Central memory CD8-positive, alpha-beta T cell (primary cell): ENCODE data around the gene LCA5L.

Experiments
- ATAC-seq: fragments of 150-1000 bp; cut with Tn5 transposase; replicated peaks from 2 replicates; pipeline ENCODE4 v1.10.0; 2022; ENCODE audit warnings: mild to moderate bottlenecking, moderate FRiP score, moderate number of reproducible peaks; ENCODE audit not compliant: poor library complexity, severe bottlenecking; ENCODE audit errors: extremely low read depth
- DNase-seq, 2 donors: peaks; one replicate each; pipeline ENCODE4 v3.0.0; 2021; ENCODE audit warnings: low spot score in 2 of 2
- H3K27ac Mint-ChIP-seq: one replicate; pipeline ENCODE4 v1.8.0; 2022; ENCODE audit warnings: low read depth, mild to moderate bottlenecking, moderate library complexity, mixed read lengths
- H3K27me3 Mint-ChIP-seq: one replicate; pipeline ENCODE4 v1.8.0; 2022; ENCODE audit warnings: mixed read lengths
- H3K36me3 Mint-ChIP-seq: one replicate; pipeline ENCODE4 v1.8.0; 2022; ENCODE audit warnings: mild to moderate bottlenecking, moderate library complexity, mixed read lengths; ENCODE audit not compliant: insufficient read depth
- H3K4me1 Mint-ChIP-seq: one replicate; pipeline ENCODE4 v1.8.0; 2022; ENCODE audit warnings: mixed read lengths
- H3K4me3 Mint-ChIP-seq: one replicate; pipeline ENCODE4 v1.8.0; 2022; ENCODE audit warnings: mild to moderate bottlenecking, moderate library complexity, mixed read lengths
- H3K9me3 Mint-ChIP-seq: one replicate; pipeline ENCODE4 v1.8.0; 2022; ENCODE audit warnings: mixed read lengths

Gene LCA5L

DNA sequence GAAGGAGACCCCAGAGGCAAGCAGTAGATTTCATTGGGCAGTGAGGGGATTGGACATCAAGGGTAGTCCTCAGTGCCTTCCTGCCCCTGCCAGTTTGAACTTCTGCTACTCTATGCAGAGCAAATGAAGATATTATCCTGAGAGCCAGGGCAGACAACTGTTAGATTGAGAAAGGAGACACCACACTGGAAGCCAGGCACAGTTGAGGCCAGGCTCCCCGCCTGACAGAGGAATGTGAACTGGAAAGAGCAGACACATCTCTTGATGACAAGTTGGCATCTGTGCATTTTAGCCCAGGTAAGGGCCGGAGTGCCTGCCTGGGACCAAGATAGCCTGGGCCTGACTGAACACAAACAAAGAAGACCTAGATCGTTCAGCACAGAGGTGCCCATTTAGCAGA, 22.2 kb upstream of the LCA5L start:
- H3K4me1 Mint-ChIP-seq, result no peaks in the 10 kb centered on the region
- no peaks in the 10 kb centered on the region for H3K9me3 Mint-ChIP-seq
- ATAC-seq, result no peak

DNA sequence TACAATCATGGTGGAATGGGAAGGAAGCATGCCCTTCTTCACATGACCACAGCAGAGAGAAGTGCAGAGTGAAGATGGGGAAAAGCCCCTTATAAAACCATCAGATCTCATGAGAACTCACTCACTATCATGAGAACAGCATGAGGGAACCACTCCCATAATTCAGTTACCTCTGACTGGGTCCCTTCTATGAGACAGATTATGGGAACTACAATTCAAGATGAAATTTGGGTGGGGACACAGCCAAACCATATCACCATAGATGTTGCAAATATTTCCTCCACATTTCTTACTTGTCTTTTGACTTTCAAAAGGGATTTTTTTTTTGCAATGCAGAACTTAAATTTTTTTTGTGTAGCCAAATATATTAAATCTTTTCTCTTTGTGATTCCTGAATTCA, 21.0 kb upstream of the LCA5L start:
- Mint-ChIP-seq H3K4me1 (no peaks in the 10 kb centered on the region), H3K36me3 (no peaks in the 10 kb centered on the region), H3K4me3 (no peak overlapping the region), H3K27ac (no peak overlapping the region), H3K27me3 (no peaks in the 10 kb centered on the region), H3K9me3 (no peaks in the 10 kb centered on the region)
- DNase-seq (no peak), ATAC-seq (no peak)

More for the DNA sequence above, 22.2 kb upstream of the LCA5L start:
- DNase-seq, result no peak
- H3K36me3 Mint-ChIP-seq, result no peaks in the 10 kb centered on the region
- no peaks in the 10 kb centered on the region for H3K27me3 Mint-ChIP-seq
- no peak overlapping the region for H3K27ac Mint-ChIP-seq
- no peak overlapping the region for H3K4me3 Mint-ChIP-seq

DNA sequence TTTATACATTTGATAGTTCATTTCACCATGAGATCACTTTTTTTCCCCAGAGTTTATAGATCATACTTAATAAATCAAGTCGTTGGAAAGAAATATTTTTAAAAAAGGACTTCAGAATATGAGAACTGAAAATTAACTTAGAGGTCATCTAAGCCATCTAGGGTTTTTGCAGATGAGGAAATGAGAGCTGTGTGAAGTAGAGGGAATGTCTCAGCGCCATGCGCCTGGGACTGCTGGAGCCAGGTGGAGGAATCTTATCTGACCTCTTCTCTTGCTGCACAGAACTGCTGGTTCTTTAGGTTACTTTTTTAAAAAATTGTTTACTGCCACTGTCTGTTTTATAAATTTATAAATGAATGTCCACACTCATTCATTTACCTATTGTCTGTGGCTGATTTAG, 17.7 kb upstream of the LCA5L start:
- ATAC-seq (no peak), DNase-seq (no peak)
- Mint-ChIP-seq H3K4me3 (no peak overlapping the region), H3K27me3 (no peaks in the 10 kb centered on the region), H3K9me3 (no peaks in the 10 kb centered on the region), H3K36me3 (no peaks in the 10 kb centered on the region), H3K4me1 (no peaks in the 10 kb centered on the region), H3K27ac (no peak overlapping the region)

DNA sequence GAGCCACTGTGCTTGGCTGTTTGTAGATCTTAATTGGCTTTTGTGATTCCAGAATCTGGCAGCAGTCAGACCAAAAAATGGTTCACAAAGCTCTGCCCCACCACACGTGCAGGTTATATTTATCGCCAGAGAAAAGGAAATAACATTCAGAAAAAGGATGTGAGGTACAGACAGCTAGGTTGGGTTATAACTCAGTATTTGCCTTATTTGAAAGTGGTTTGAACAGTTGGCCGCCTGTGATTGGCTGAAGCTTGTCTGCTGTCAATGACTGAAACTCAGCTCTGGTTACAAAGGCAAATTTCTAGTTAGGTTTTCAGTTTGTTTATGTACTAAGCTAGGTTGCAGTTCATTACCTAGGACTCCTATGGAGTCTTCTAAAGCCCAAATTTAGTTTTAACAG, 15.8 kb upstream of the LCA5L start:
- Mint-ChIP-seq H3K9me3 (no peaks in the 10 kb centered on the region), H3K27ac (no peak overlapping the region), H3K4me3 (no peak overlapping the region), H3K36me3 (no peaks in the 10 kb centered on the region), H3K27me3 (no peaks in the 10 kb centered on the region), H3K4me1 (no peaks in the 10 kb centered on the region)
- ATAC-seq, result no peak
- no peak for DNase-seq

DNA sequence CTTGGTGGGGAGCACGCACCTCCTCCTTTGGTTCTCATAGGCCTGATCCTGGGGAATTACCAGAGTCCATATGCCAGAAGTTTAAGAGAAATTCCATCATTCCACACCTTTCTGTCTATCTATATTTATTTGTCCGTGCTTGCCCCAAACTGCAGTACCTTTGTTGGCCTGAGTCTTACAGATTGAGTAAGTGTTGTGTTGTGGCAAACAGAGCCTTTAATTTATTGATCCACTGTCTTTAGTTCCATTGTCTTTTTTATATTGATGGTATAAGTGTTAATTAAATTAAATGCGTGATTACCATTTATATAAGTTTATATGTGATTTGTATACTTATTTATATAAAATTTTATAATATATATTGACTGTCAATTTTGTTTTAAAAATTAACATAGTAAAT, 11.1 kb upstream of the LCA5L start:
- Mint-ChIP-seq H3K4me1 (no peaks in the 10 kb centered on the region), H3K27ac (no peak overlapping the region), H3K4me3 (no peak overlapping the region), H3K27me3 (peaks cover 15% of the 10 kb centered on the region), H3K9me3 (no peaks in the 10 kb centered on the region), H3K36me3 (no peaks in the 10 kb centered on the region)
- ATAC-seq (no peak), DNase-seq (no peak)

DNA sequence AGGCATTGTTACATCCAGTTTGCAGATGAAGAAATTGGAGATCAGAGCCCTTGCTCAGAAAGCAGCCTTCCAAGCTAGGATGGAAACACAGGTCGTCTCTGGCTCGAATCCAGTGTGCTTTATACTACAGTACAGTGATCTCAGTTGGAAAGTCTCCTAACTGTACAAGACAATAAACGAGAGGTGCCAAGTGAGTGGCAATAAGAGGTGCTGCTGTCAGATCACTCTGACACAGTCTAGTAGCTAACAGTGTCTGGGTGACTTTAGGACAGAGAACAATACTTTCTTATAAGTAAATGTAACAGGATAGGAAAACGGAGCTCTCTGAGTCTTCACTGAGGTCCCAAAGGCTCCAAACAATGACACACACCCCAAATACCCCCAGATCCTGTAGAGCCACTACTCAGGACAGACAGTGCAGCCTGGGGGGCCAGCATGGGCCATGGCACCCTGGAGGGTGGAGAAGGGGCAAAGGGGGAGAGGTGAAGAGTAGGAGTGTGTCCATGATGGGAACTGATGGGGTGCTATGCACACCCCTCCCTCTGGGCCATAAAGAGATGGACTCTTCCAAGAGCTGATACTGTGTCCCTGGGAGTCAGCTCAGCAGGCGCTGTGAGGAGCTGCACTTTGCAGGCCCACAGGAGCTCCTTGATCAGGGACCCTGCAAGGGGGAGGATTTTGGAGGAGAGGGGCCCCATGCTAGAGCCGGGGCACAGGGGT, 9.5 kb upstream of the LCA5L start:
- no peak for ATAC-seq
- no peaks in the 10 kb centered on the region for H3K4me1 Mint-ChIP-seq
- H3K4me3 Mint-ChIP-seq, result no peak overlapping the region
- no peaks in the 10 kb centered on the region for H3K36me3 Mint-ChIP-seq
- H3K9me3 Mint-ChIP-seq, result no peaks in the 10 kb centered on the region
- peaks cover 24% of the 10 kb centered on the region for H3K27me3 Mint-ChIP-seq
- H3K27ac Mint-ChIP-seq, result no peak overlapping the region
- DNase-seq, result no peak

DNA sequence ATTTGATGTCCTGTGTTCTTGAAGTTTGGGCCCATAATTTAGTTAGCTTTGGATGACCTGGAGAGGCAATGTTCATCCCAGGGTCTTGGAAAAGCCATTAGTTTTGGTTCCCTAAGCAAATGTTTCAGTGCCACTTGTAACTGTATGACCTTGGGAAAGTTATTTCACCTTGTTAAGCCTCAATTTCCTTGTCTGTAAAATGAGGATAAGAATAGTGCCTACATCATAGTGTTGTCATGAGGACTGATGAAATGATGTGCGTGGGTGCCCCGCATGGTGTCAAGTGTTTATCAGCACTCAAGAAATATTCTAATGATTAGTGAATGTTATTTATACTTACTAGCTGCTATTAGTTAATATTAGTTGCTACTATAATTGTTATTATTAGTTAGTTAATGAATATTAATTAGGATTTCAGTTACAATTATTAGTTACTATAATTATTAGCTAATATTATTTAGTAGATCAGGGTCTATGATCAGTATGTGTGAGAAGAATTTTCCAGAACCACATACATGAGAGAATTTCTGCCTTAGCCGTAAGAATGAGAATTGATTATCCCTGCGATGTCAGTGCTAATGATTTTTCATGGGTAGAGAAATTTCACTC, 8.1 kb upstream of the LCA5L start:
- no peak overlapping the region for H3K27ac Mint-ChIP-seq
- H3K36me3 Mint-ChIP-seq, result no peaks in the 10 kb centered on the region
- H3K4me3 Mint-ChIP-seq, result no peak overlapping the region
- H3K9me3 Mint-ChIP-seq, result no peaks in the 10 kb centered on the region
- H3K27me3 Mint-ChIP-seq, result peaks cover 38% of the 10 kb centered on the region
- no peak for ATAC-seq
- DNase-seq, result no peak
- H3K4me1 Mint-ChIP-seq, result no peaks in the 10 kb centered on the region

DNA sequence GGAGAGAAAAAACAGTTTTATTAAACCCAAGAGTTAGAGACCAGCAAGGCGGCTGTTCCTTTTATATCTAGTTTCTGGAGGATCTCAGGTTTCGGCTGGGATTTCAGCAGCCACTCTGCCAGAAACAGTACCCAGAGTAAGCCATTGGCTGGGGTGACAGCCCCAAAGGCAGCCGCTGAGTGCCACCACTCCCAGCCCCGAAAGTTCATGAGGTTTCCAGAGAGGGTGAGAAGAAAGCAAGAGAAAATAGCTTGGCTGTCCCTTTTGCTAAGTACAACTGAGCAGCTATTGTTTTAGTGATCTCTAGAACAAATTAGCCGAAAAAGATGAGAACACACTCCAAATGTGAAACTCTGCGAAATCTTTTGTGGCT, 7.4 kb upstream of the LCA5L start:
- H3K27ac Mint-ChIP-seq, result no peak overlapping the region
- H3K36me3 Mint-ChIP-seq, result no peaks in the 10 kb centered on the region
- H3K4me3 Mint-ChIP-seq, result no peak overlapping the region
- H3K27me3 Mint-ChIP-seq, result peaks cover 43% of the 10 kb centered on the region
- H3K4me1 Mint-ChIP-seq, result no peaks in the 10 kb centered on the region
- no peak for ATAC-seq
- H3K9me3 Mint-ChIP-seq, result no peaks in the 10 kb centered on the region
- DNase-seq, result no peak

DNA sequence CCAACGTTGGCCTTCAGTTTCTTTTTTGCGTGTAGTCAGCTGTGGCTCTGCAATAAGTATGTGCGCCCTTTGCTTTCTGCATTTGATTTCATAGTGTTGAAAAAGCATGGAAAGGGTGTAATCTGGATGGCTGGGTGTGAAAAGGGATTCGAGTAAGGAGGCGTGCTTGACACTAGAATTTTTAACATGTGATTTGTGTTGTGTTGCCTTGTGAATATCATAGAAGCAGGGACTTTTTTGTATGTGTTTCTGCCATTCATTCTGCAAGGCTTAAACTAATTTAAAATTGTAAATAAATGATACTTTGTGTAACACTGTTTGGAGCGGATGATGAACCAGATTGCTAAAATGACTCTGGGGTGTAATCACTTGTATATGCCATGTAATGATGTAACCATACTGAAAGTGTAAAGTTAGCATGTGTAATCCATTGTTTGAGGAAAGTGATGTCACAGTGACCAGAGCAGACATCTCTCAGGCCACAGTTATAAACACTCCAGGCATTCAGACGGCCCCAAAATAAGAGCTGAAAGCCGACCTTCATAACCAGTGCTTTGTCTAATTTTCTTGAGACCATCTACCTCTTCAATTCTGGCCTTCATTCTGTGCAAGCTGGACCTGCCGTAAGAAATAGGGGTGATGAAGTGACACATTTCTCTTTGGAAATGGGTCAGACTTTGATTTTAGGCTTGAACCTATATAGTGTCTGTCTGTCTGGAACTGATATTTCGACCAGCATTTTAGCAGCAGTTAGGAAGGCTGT, 6.8 kb upstream of the LCA5L start:
- Mint-ChIP-seq H3K9me3 (no peaks in the 10 kb centered on the region), H3K27me3 (peaks cover 43% of the 10 kb centered on the region), H3K36me3 (no peaks in the 10 kb centered on the region), H3K27ac (no peak overlapping the region), H3K4me3 (no peak overlapping the region), H3K4me1 (no peaks in the 10 kb centered on the region)
- no peak for ATAC-seq
- no peak for DNase-seq

DNA sequence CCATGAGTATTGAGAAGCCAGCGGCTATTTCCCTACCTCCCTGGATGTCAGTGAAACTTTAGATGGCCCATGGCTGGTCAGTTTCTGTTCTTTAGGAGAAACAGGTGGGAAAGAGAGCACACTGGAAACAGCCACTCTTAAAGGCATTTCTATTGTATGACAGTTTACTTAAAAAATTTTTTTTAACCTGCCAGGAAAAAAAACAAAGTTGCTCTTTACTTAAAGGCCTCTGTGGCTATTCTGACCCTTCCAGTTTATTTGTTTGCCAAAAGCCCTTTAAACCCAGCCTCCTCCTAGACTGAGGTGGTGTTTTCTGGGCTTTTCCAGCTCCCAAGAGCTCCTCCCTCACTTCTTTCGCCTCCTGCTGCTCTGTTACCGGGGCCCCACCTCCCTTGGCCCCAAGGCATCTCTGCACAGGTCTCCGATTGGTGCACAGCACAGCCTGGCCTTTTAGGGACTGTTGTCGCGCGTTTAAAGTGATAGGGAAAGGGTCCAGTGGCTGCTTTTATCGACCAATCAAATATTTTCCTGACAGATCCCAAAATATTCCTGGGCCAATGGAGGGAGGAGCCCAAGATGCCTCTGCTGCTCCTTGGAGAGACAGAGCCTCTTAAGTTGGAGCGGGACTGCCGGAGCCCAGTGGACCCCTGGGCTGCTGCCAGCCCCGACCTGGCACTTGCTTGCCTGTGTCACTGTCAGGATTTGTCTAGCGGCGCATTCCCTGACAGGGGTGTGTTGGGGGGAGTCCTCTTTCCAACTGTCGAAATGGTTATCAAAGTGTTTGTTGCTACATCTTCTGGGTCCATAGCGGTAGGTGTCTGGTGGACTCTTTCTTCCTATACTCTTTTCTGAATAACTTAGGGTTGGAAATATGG, 6.0 kb upstream of the LCA5L start, which contains the start of gene SH3BGR:
Gene SH3BGR, plus strand, starts transcription at position 639 of the 875 bp plus-strand sequence. Its CDS starts 127 bp downstream, at position 766.
- no peaks in the 10 kb centered on the region for H3K9me3 Mint-ChIP-seq
- H3K27me3 Mint-ChIP-seq, result peaks cover 43% of the 10 kb centered on the region
- no peak within 1 kb of the TSS for H3K27ac Mint-ChIP-seq
- no peak for DNase-seq
- no peak for ATAC-seq
- no peaks in the 10 kb centered on the region for H3K4me1 Mint-ChIP-seq
- no peak within 1 kb of the TSS for H3K4me3 Mint-ChIP-seq
- no peaks in the 10 kb centered on the region for H3K36me3 Mint-ChIP-seq

DNA sequence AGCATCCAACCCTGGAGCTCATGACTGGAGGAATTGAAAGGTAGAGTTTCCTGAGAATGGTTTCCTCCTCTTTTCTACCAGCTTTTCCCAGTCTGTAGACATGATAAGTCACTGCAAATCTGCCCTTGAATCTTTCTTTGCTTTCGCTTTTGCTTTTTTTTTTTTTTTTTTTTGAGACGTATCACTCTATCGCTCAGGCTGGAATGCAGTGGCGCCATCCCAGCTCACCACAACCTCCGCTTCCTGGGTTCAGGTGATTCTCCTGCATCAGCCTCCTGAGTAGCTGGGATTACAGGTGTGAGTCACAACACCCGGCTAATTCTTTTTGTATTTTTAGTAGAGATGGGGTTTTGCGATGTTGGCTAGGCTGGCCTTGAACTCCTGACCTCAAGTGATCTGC, 1.7 kb upstream of the LCA5L start:
- peaks cover 45% of the 10 kb centered on the region for H3K27me3 Mint-ChIP-seq
- no peak overlapping the region for H3K27ac Mint-ChIP-seq
- DNase-seq (no peak), ATAC-seq (no peak)
- H3K4me1 Mint-ChIP-seq, result peaks cover 11% of the 10 kb centered on the region
- no peak overlapping the region for H3K4me3 Mint-ChIP-seq
- peaks cover 18% of the 10 kb centered on the region for H3K36me3 Mint-ChIP-seq
- no peaks in the 10 kb centered on the region for H3K9me3 Mint-ChIP-seq

DNA sequence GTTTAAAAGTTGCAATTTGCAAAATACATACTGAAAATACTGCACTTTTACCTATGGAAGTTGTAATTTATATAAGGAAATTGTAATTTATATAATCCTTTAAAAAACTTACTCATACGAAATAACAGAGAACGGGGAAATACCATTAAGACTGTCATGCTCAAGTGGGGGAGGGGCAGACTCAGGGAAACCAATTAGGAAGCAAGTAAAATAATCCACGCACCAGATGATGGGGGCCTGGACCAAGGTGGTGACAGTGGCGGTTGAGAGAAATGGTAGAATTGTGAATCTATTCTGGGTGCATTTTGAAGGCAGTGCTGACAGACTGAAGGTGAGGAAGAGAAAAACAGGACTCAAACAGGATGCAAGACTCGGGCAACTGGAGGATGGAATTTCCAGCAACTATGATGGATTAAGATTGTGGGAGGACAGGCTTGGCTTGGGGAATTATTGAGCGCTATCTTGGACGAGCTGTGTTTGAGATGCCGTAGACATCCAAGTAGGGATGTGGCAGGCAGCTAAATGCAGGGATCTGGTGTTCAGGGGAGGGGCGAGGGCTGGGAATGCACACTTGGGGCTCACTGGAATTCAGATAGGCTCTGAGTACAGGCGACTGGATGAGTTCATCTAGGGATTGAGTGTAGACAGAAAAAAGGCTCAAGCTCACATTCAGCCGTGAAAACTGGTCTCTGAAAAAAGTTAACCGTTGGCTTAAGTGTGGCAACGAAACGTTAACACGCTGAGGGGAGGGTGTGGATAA, 977 bp downstream of the LCA5L start:
- H3K9me3 Mint-ChIP-seq, result no peaks in the 10 kb centered on the region
- H3K36me3 Mint-ChIP-seq, result peaks cover 18% of the 10 kb centered on the region
- ATAC-seq (no peak), DNase-seq (no peak)
- H3K4me1 Mint-ChIP-seq, result peaks cover 11% of the 10 kb centered on the region
- peak overlapping the region; percentile 93 for H3K27ac Mint-ChIP-seq
- peaks cover 37% of the 10 kb centered on the region for H3K27me3 Mint-ChIP-seq
- peak overlapping the region; percentile 84 for H3K4me3 Mint-ChIP-seq
